H1 (cell line): ENCODE results near the gene BLOC1S3. TPM values are rescaled to one million over a fixed set of nuclear protein-coding genes. Genes with fewer than 3 reads are reported as not detected.

ENCODE experiments used
- CTCF ChIA-PET: fragments of 300-600 bp; sonication (Branson Sonifier 250); formaldehyde crosslinking; loops from one replicate; lab custom pipeline; 2021; ENCODE audit not compliant: partially characterized antibody; lab: Charles Lee
- POLR2A ChIA-PET: fragments of 300-600 bp; sonication (Branson Sonifier 250); formaldehyde crosslinking; loops from one replicate; lab custom pipeline; 2021; ENCODE audit warnings: inconsistent platforms; ENCODE audit not compliant: partially characterized antibody; lab: Charles Lee
- DNase-seq, 2 experiments: peaks; one replicate each; pipeline versions ENCODE4 v3.0.0 to v3.0.0-alpha.2; 2010 to 2022; ENCODE audit warnings: low spot score in 2 of 2, low read depth in 1 of 2, mixed read lengths in 1 of 2
- FAIRE-seq: peaks from 2 replicates; lab custom pipeline; 2011; peaks lifted over from hg19 to GRCh38; lab: Jason Lieb, UNC
- H2AFZ ChIP-seq: 2 replicates; pipeline ENCODE4 v1.8.1; 2012; ENCODE audit warnings: low read length, inconsistent platforms
- H2AK5ac ChIP-seq: 2 replicates; pipeline ENCODE4 v1.6.1; 2013; ENCODE audit warnings: low read depth, low read length
- H2BK120ac ChIP-seq: replicated peaks from 2 replicates; pipeline ENCODE3; 2013; ENCODE audit warnings: low read depth, low read length, inconsistent platforms
- H2BK12ac ChIP-seq: 2 replicates; pipeline ENCODE4 v1.6.1; 2013; ENCODE audit warnings: low read depth, low read length
- H2BK15ac ChIP-seq: 2 replicates; pipeline ENCODE4 v1.6.1; 2013; ENCODE audit warnings: low read length
- H2BK20ac ChIP-seq: 2 replicates; pipeline ENCODE4 v1.6.1; 2013; ENCODE audit warnings: low read length
- H2BK5ac ChIP-seq: 2 replicates; pipeline ENCODE4 v1.6.1; 2013; ENCODE audit warnings: low read depth, low read length
- H3K14ac ChIP-seq: 2 replicates; pipeline ENCODE4 v1.6.1; 2013; ENCODE audit warnings: inconsistent platforms; ENCODE audit not compliant: insufficient read length
- H3K18ac ChIP-seq: 2 replicates; pipeline ENCODE4 v1.6.1; 2013; ENCODE audit warnings: low read length; ENCODE audit errors: extremely low read depth
- H3K23ac ChIP-seq: 2 replicates; pipeline ENCODE4 v1.6.1; 2013; ENCODE audit warnings: inconsistent platforms; ENCODE audit not compliant: insufficient read length
- H3K23me2 ChIP-seq: 2 replicates; pipeline ENCODE4 v1.6.1; 2013; ENCODE audit warnings: low read depth, low read length
- H3K27ac ChIP-seq: 2 replicates; pipeline ENCODE4 v1.6.1; 2011; ENCODE audit warnings: low read depth, low read length, inconsistent platforms
- H3K27me3 ChIP-seq, 4 experiments: replicated peaks in 1 of 4; 1 replicate in 1 of 4; 2 replicates in 3 of 4; pipeline versions ENCODE4 v1.6.1 to v1.8.1; 2011 to 2013; ENCODE audit warnings: low read length in 3 of 4, mild to moderate bottlenecking in 3 of 4, inconsistent platforms in 2 of 4, mixed read lengths in 2 of 4, moderate library complexity in 1 of 4; ENCODE audit not compliant: control insufficient read depth in 3 of 4, insufficient read depth in 3 of 4; ENCODE audit errors: extremely low read depth in 1 of 4
- H3K36me3 ChIP-seq, 4 experiments: 2 replicates each; pipeline versions ENCODE4 v1.6.1 to v1.8.1; 2011 to 2013; ENCODE audit warnings: mild to moderate bottlenecking in 4 of 4, low read length in 3 of 4, moderate library complexity in 2 of 4, control low read depth in 1 of 4, inconsistent platforms in 1 of 4; ENCODE audit not compliant: insufficient read depth in 4 of 4, control insufficient read depth in 2 of 4
- H3K4ac ChIP-seq: replicated peaks from 2 replicates; pipeline ENCODE3; 2013; ENCODE audit warnings: low read length, low read depth, mixed read lengths, inconsistent platforms; ENCODE audit not compliant: insufficient read length
- H3K4me1 ChIP-seq, 4 experiments: replicated peaks in 1 of 4; 1 replicate in 1 of 4; 2 replicates in 3 of 4; pipeline versions ENCODE4 v1.6.1 to v1.8.1; 2011 to 2013; ENCODE audit warnings: low read length in 3 of 4, inconsistent platforms in 2 of 4, mixed read lengths in 1 of 4; ENCODE audit not compliant: insufficient read depth in 4 of 4, control insufficient read depth in 3 of 4
- H3K4me2 ChIP-seq, 2 experiments: 2 replicates each; pipeline versions ENCODE4 v1.6.1 to v1.8.1; 2011 to 2013; ENCODE audit warnings: low read depth in 2 of 2, low read length in 2 of 2, control low read depth in 1 of 2, inconsistent platforms in 1 of 2, mild to moderate bottlenecking in 1 of 2; ENCODE audit not compliant: insufficient read depth in 1 of 2
- H3K4me3 ChIP-seq, 4 experiments: fragments of 200-600, 300-600 bp in 1 of 4; sonication (generic), shearing (Covaris generic), sonication (Bioruptor Twin) in 1 of 4; 2 replicates each; pipeline versions ENCODE4 v1.5.1 to v1.8.1; 2011 to 2016; ENCODE audit warnings: low read length in 4 of 4, low read depth in 3 of 4, control low read depth in 2 of 4, inconsistent platforms in 2 of 4, mild to moderate bottlenecking in 2 of 4, mixed read lengths in 1 of 4, moderate library complexity in 1 of 4; ENCODE audit not compliant: insufficient read depth in 2 of 4; ENCODE audit errors: extremely low read depth in 1 of 4
- H3K56ac ChIP-seq: replicated peaks from 2 replicates; pipeline ENCODE3; 2013; ENCODE audit warnings: low read depth, mild to moderate bottlenecking, mixed read lengths, low read length, inconsistent platforms; ENCODE audit not compliant: insufficient read length
- H3K79me1 ChIP-seq: 2 replicates; pipeline ENCODE4 v1.6.1; 2013; ENCODE audit warnings: low read depth, low read length, control low read depth
- H3K79me2 ChIP-seq, 2 experiments: 2 replicates each; pipeline versions ENCODE4 v1.6.1 to v1.8.1; 2012 to 2013; ENCODE audit warnings: low read length in 2 of 2, mild to moderate bottlenecking in 2 of 2, inconsistent platforms in 1 of 2; ENCODE audit not compliant: insufficient read depth in 2 of 2, control insufficient read depth in 1 of 2
- H3K9ac ChIP-seq, 4 experiments: replicated peaks in 1 of 4; 1 replicate in 1 of 4; 2 replicates in 3 of 4; pipeline versions ENCODE4 v1.6.1 to v1.8.1; 2011 to 2013; ENCODE audit warnings: low read depth in 3 of 4, low read length in 3 of 4, control low read depth in 2 of 4, mild to moderate bottlenecking in 2 of 4, moderate library complexity in 2 of 4, inconsistent platforms in 1 of 4; ENCODE audit errors: extremely low read depth in 1 of 4
- H3K9me3 ChIP-seq, 2 experiments: 2 replicates each; pipeline versions ENCODE4 v1.6.1 to v1.8.1; 2012 to 2013; ENCODE audit warnings: mild to moderate bottlenecking in 2 of 2, moderate library complexity in 2 of 2, control low read depth in 1 of 2, inconsistent platforms in 1 of 2, low read depth in 1 of 2, low read length in 1 of 2, mixed read lengths in 1 of 2; ENCODE audit not compliant: insufficient read depth in 2 of 2
- H4K20me1 ChIP-seq, 2 experiments: replicated peaks in 1 of 2; 2 replicates each; pipeline versions ENCODE3 to v1.8.1; 2011 to 2013; ENCODE audit warnings: inconsistent platforms in 2 of 2, low read length in 2 of 2, mild to moderate bottlenecking in 1 of 2; ENCODE audit not compliant: insufficient read depth in 2 of 2, control insufficient read depth in 1 of 2
- H4K5ac ChIP-seq: 2 replicates; pipeline ENCODE4 v1.6.1; 2013; ENCODE audit warnings: low read length, low read depth, mixed read lengths, inconsistent platforms; ENCODE audit not compliant: insufficient read length
- H4K8ac ChIP-seq: 2 replicates; pipeline ENCODE4 v1.8.0; 2013; ENCODE audit warnings: mild to moderate bottlenecking, moderate library complexity, low read length, inconsistent platforms; ENCODE audit not compliant: insufficient read depth; ENCODE audit errors: extremely low read depth
- H4K91ac ChIP-seq: replicated peaks from 2 replicates; pipeline ENCODE3; 2013; ENCODE audit warnings: low read length, mixed read lengths, inconsistent platforms; ENCODE audit not compliant: insufficient read length
- ATF2 ChIP-seq: IDR thresholded peaks from 2 replicates; pipeline ENCODE4 v1.6.1; 2012; ENCODE audit warnings: low read length, inconsistent platforms
- CHD1 ChIP-seq: IDR thresholded peaks from 2 replicates; pipeline ENCODE4 v1.6.1; 2012; ENCODE audit warnings: low read depth, low read length, improper control_type of control experiment
- EGR1 ChIP-seq: IDR thresholded peaks from 2 replicates; pipeline ENCODE4 v1.6.1; 2011; ENCODE audit warnings: low read depth, low read length, borderline replicate concordance
- NRF1 ChIP-seq: IDR thresholded peaks from 2 replicates; pipeline ENCODE4 v1.6.1; 2011; ENCODE audit warnings: mild to moderate bottlenecking, low read depth, low read length, improper control_type of control experiment
- PHF8 ChIP-seq: fragments of 200-600 bp; sonication (generic); conservative IDR thresholded peaks from 2 replicates; pipeline ENCODE4 v1.7.1; 2012; ENCODE audit warnings: low read depth, mild to moderate bottlenecking, inconsistent platforms, low read length, moderate library complexity
- TAF7 ChIP-seq: optimal IDR thresholded peaks from 2 replicates; pipeline ENCODE3; 2011; ENCODE audit warnings: low read depth, mild to moderate bottlenecking, inconsistent platforms, low read length, moderate library complexity, borderline replicate concordance
- WGBS, 2 experiments: shearing (Covaris generic) in 1 of 2; methylation state at CpG; one replicate each; pipeline versions ENCODE4 v1.1.6 to v1.1.7; 2013 to 2015; ENCODE audit warnings: low lambda C conversion rate in 2 of 2, mixed read lengths in 2 of 2, inconsistent platforms in 1 of 2, low coverage in 1 of 2, missing lambda C conversion rate in 1 of 2; ENCODE audit not compliant: insufficient replicate concordance in 2 of 2, insufficient coverage in 1 of 2, insufficient read length in 1 of 2; ENCODE audit errors: extremely low coverage in 1 of 2, missing lambda C conversion rate in 1 of 2; 5-methylcytosine and 5-hydroxymethylcytosine counted together
- polyA plus RNA-seq, 7 experiments: library from polyadenylated mRNA; depleted of rRNA in 3 of 7; stranded (reverse) in 5 of 7; unstranded in 2 of 7; fragments of >200 nt in 5 of 7; fragments of 200-250 nt in 2 of 7; gene quantifications; 1 replicate in 5 of 7; 2 replicates in 1 of 7; 4 replicates in 1 of 7; pipeline versions ENCODE4 v1.2.1 to v1.2.3, GENCODE V29; 2011 to 2013; ENCODE audit warnings: missing spikeins in 2 of 7, mixed read lengths in 2 of 7
- total RNA-seq: library from RNA; stranded (reverse); fragmentation: NEBNext Ultra II Directional; extraction: Animal tissue kit (Norgen Biotek cat#: 25700); gene quantifications from 2 replicates; pipeline ENCODE4 v1.2.1, GENCODE V29; 2021

BLOC1S3 gene
- total and polyA plus RNA-seq, 2 of the 8 experiments (the other 6 are each of a cell fraction or from before 2014, with no cell fraction given) = 6.0 to 6.1 TPM

- CTCF ChIA-PET = interaction anchor here (0.6 to 5.6 kb wide), 9 partner anchors 9 to 193 kb away, joined by 3 to 44 read pairs (median 4); partner anchors contain the start of gene BLOC1S3
- POLR2A ChIA-PET = interaction anchor here (0.8 to 1.9 kb wide), 8 partner anchors 9 to 53 kb away, joined by 3 to 8 read pairs (median 4); partner anchors contain the start of genes NKPD1 and PPP1R37
- Histone ChIP-seq H3K18ac (no peak overlapping the region), H2BK15ac (no peak overlapping the region), H3K27ac (no peak overlapping the region), H2AK5ac (no peak overlapping the region), H3K9me3 (no peaks in the 10 kb centered on the region), H3K4ac (no peak overlapping the region), H3K9ac (no peak overlapping the region), H3K36me3 (peaks cover 2 to 17% (median 7%) of the 10 kb centered on the region in 4 experiments; a peak in 5 of 8 replicates), H3K23ac (no peak overlapping the region), H3K4me3 (no peak overlapping the region), H3K4me2 (no peak overlapping the region), H4K8ac (peak overlapping the region; percentile 25; the same call in 1 of the 2 replicates), H4K91ac (no peak overlapping the region), H3K56ac (no peak overlapping the region), H2BK12ac (no peak overlapping the region), H2AFZ (no peak overlapping the region), H3K27me3 (no peaks in the 10 kb centered on the region), H2BK120ac (no peak overlapping the region), H4K5ac (no peak overlapping the region), H2BK5ac (no peak overlapping the region), H3K14ac (no peak overlapping the region), H3K79me2 (no peaks in the 10 kb centered on the region), H2BK20ac (no peak overlapping the region), H3K23me2 (no peaks in the 10 kb centered on the region), H3K4me1 (no peaks in the 10 kb centered on the region), H3K79me1 (no peaks in the 10 kb centered on the region; the same call in 1 of the 2 replicates), H4K20me1 (peaks cover 0 to 16% of the 10 kb centered on the region in 2 experiments)
- DNase-seq = no peak
- TF ChIP-seq PHF8 (no peak), NRF1 (no peak), CHD1 (no peak), EGR1 (no peak), TAF7 (no peak), ATF2 (no peak)
- FAIRE-seq = no peak
- 96% methylated on average over 37 of the region's 54 CpGs; no CpG with 5 or more reads in 1 of the 2 experiments for WGBS, 2 experiments
Observed at GRCh38 chr19:45145270-45146189, 33.1 kb upstream of the BLOC1S3 start.
